Measurements from ENCODE around the gene MKKS. TPM values are rescaled to one million over a fixed set of nuclear protein-coding genes. Genes with fewer than 3 reads are reported as not detected.
A peak's percentile ranks its signal among the peaks of the same experiment; 100 is the strongest.

Gene MKKS
- total RNA-seq, 1 experiment from 2014 or later, result 15.3 TPM

DNA sequence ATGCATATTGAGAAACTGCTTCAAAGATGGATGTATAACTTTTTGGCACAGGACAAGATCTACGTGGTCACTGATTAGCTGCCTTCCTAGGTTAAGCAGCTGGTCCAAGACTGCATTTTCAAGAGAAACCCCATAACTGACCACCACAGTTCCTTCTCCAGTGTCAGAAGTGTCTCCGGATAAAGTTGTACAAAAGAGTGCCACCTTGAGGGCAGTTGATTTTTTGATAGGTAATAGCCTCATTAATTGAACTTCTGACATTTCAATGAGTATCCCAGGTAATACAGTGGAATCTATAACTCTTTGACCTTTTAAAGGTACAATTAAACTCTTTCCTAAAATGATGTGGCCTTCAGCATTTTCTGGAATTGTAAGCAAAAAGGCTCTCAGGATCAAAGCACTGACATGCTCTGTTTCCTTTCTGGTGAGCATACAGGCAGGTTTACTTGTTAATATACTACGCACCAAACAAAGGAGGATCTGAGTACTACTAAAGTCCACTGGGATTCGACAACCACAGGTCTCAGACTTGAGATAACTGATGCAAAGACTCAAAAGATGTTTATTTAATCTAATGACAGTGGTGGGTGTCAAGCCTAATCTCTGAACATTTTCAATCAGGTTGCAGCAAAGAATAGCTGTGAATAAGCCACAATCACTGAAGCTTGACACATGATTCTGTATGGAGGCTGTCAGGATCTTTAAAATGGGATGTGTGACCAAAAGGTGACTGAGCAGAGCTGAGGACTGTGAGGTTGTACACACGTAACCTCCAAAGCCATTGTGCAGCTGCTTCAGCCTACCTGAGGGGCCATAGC lies 21.2 kb downstream of the MKKS start:
- Mint-ChIP-seq H3K27me3 (ENCODE audit: insufficient read depth, unreplicated experiment) (no peaks in the 10 kb centered on the region), H3K9me3 (ENCODE audit: unreplicated experiment) (no peaks in the 10 kb centered on the region), H3K36me3 (ENCODE audit: insufficient read depth, unreplicated experiment) (peaks cover 25% of the 10 kb centered on the region), H3K27ac (ENCODE audit: unreplicated experiment) (no peak overlapping the region), H3K4me1 (ENCODE audit: low read depth, unreplicated experiment) (no peaks in the 10 kb centered on the region), H3K4me3 (ENCODE audit: unreplicated experiment) (no peak overlapping the region)
- peak in 1 of 2 experiments; percentile 20 for TF ChIP-seq CTCF (IDR thresholded peaks at IDR 0.05; ENCODE audit: insufficient read depth in 1 of 2, low read depth in 1 of 2, low read length in 1 of 2, severe bottlenecking in 1 of 2, unreplicated experiment in 1 of 2)
- ChIA-PET CTCF (no interaction called here), POLR2A (no interaction called here)
- H3K4me3 ChIP-seq (ENCODE audit: low read depth, low read length), result no peak overlapping the region
- no peaks in the 10 kb centered on the region for H3K4me1 ChIP-seq
- intact Hi-C loops (cut with micrococcal nuclease; ENCODE audit: unreplicated experiment), result loop anchor here (5.0 kb wide), 4 partner anchors 60 to 795 kb away; no protein-coding TSS in a partner anchor
- DNase-seq, result no peak
- H3K9me3 ChIP-seq, result no peaks in the 10 kb centered on the region
- H3K36me3 ChIP-seq (ENCODE audit: control insufficient read depth, insufficient read depth, low read length), result no peaks in the 10 kb centered on the region; the same call in 1 of the 2 replicates
- H3K27me3 ChIP-seq (replicated peaks; ENCODE audit: control insufficient read depth, insufficient read depth, low read length), result no peaks in the 10 kb centered on the region
- BruUV-seq (replicated peaks), result no TSS peak

DNA sequence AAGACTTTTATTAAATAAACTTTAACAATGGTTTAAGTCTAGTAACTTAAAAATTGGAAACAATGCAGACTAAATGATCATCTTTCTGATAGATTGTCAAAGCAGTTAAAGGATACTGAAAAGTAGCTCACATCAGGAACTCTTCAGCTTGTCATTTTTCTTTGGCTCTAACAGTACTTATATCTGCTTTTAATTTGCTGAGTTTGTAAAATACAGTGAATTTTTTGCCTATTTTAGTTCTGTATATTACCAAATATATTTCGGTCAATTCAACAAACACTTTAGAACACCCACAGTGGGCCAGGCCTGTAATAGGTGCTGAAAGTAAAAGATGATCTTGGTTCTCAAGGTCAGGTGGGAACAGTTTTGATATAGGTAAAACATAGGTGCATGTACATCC lies 22.3 kb downstream of the MKKS start:
- no peak overlapping the region for H3K4me3 ChIP-seq (ENCODE audit: low read depth, low read length)
- Mint-ChIP-seq H3K4me1 (ENCODE audit: low read depth, unreplicated experiment) (no peaks in the 10 kb centered on the region), H3K27ac (ENCODE audit: unreplicated experiment) (no peak overlapping the region), H3K4me3 (ENCODE audit: unreplicated experiment) (no peak overlapping the region), H3K27me3 (ENCODE audit: insufficient read depth, unreplicated experiment) (no peaks in the 10 kb centered on the region), H3K9me3 (ENCODE audit: unreplicated experiment) (no peaks in the 10 kb centered on the region), H3K36me3 (ENCODE audit: insufficient read depth, unreplicated experiment) (peaks cover 25% of the 10 kb centered on the region)
- no peaks in the 10 kb centered on the region for H3K9me3 ChIP-seq
- BruUV-seq (replicated peaks), result no TSS peak
- POLR2A ChIA-PET, result no interaction called here
- H3K4me1 ChIP-seq, result no peaks in the 10 kb centered on the region
- CTCF ChIA-PET, result no interaction called here
- intact Hi-C loops (cut with micrococcal nuclease; ENCODE audit: unreplicated experiment), result loop anchor here (5.0 kb wide), 4 partner anchors 59 to 794 kb away; no protein-coding TSS in a partner anchor
- no peak for DNase-seq
- no peak for TF ChIP-seq CTCF (IDR thresholded peaks at IDR 0.05; ENCODE audit: insufficient read depth in 1 of 2, low read depth in 1 of 2, low read length in 1 of 2, severe bottlenecking in 1 of 2, unreplicated experiment in 1 of 2)
- H3K27me3 ChIP-seq (replicated peaks; ENCODE audit: control insufficient read depth, insufficient read depth, low read length), result no peaks in the 10 kb centered on the region
- no peaks in the 10 kb centered on the region; the same call in 1 of the 2 replicates for H3K36me3 ChIP-seq (ENCODE audit: control insufficient read depth, insufficient read depth, low read length)

- H3K9me3 ChIP-seq, result no peaks in the 10 kb centered on the region
- POLR2A ChIA-PET, result no interaction called here
- intact Hi-C loops (cut with micrococcal nuclease; ENCODE audit: unreplicated experiment), result no loop called here
Measured at GRCh38 chr20:10408108-10408813, 25.8 kb downstream of the MKKS start.

More at GRCh38 chr20:10408108-10408813, 25.8 kb downstream of the MKKS start:
- CTCF ChIA-PET, result no interaction called here
- TF ChIP-seq CTCF (IDR thresholded peaks at IDR 0.05; ENCODE audit: insufficient read depth in 1 of 2, low read depth in 1 of 2, low read length in 1 of 2, severe bottlenecking in 1 of 2, unreplicated experiment in 1 of 2), result no peak
- Mint-ChIP-seq H3K4me1 (ENCODE audit: low read depth, unreplicated experiment) (no peaks in the 10 kb centered on the region), H3K4me3 (ENCODE audit: unreplicated experiment) (no peak overlapping the region), H3K9me3 (ENCODE audit: unreplicated experiment) (no peaks in the 10 kb centered on the region), H3K27me3 (ENCODE audit: insufficient read depth, unreplicated experiment) (no peaks in the 10 kb centered on the region), H3K36me3 (ENCODE audit: insufficient read depth, unreplicated experiment) (peaks cover 6% of the 10 kb centered on the region), H3K27ac (ENCODE audit: unreplicated experiment) (no peak overlapping the region)
- no peaks in the 10 kb centered on the region for H3K4me1 ChIP-seq
- H3K36me3 ChIP-seq (ENCODE audit: control insufficient read depth, insufficient read depth, low read length), result no peaks in the 10 kb centered on the region; the same call in 1 of the 2 replicates
- H3K27me3 ChIP-seq (replicated peaks; ENCODE audit: control insufficient read depth, insufficient read depth, low read length), result no peaks in the 10 kb centered on the region
- no peak overlapping the region for H3K4me3 ChIP-seq (ENCODE audit: low read depth, low read length)
- BruUV-seq (replicated peaks), result no TSS peak
- DNase-seq, result no peak
